Nephron (organoid): ENCODE results near the gene CDK4.

Experiments
- H3K27ac Mint-ChIP-seq, 3 experiments: 2 replicates each; pipeline ENCODE4 v1.8.0; 2020; ENCODE audit warnings: mixed read lengths in 3 of 3, mild to moderate bottlenecking in 2 of 3, moderate library complexity in 1 of 3
- H3K27me3 Mint-ChIP-seq: 2 replicates; pipeline ENCODE4 v1.8.0; 2021; ENCODE audit warnings: low read depth, mild to moderate bottlenecking, moderate library complexity, mixed read lengths
- H3K36me3 Mint-ChIP-seq: 2 replicates; pipeline ENCODE4 v1.8.0; 2020; ENCODE audit warnings: low read depth, mixed read lengths
- H3K4me1 Mint-ChIP-seq: 2 replicates; pipeline ENCODE4 v1.8.0; 2020; ENCODE audit warnings: mixed read lengths
- H3K4me3 Mint-ChIP-seq, 3 experiments: 2 replicates each; pipeline ENCODE4 v1.8.0; 2020; ENCODE audit warnings: mild to moderate bottlenecking in 3 of 3, mixed read lengths in 3 of 3, moderate library complexity in 2 of 3
- H3K9me3 Mint-ChIP-seq: 2 replicates; pipeline ENCODE4 v1.8.0; 2020; ENCODE audit warnings: mixed read lengths
- TF ChIP-seq, protein P1 (sequence below), 3 experiments: fragments of 200-600 bp; sonication (generic); IDR thresholded peaks; one replicate each; pipeline ENCODE4 v1.5.0; 2021; ENCODE audit warnings: antibody characterized with exemption in 3 of 3; ENCODE audit not compliant: unreplicated experiment in 3 of 3

CDK4 gene

DNA sequence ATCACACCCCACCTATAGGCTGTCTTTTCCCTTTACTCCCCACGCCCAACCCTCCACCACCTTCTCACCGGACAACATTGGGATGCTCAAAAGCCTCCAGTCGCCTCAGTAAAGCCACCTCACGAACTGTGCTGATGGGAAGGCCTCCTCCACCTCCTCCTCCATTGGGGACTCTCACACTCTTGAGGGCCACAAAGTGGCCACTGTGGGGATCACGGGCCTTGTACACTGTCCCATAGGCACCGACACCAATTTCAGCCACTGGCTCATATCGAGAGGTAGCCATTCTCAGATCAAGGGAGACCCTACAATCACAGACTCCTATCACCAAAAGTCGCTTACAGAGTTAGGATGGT, 700 bp downstream of the CDK4 start:
- peaks cover 41% of the 10 kb centered on the region for H3K4me1 Mint-ChIP-seq
- H3K4me3 Mint-ChIP-seq, result peak overlapping the region; percentile 98 to 99 (median 99)
- TF ChIP-seq, protein P1, sequence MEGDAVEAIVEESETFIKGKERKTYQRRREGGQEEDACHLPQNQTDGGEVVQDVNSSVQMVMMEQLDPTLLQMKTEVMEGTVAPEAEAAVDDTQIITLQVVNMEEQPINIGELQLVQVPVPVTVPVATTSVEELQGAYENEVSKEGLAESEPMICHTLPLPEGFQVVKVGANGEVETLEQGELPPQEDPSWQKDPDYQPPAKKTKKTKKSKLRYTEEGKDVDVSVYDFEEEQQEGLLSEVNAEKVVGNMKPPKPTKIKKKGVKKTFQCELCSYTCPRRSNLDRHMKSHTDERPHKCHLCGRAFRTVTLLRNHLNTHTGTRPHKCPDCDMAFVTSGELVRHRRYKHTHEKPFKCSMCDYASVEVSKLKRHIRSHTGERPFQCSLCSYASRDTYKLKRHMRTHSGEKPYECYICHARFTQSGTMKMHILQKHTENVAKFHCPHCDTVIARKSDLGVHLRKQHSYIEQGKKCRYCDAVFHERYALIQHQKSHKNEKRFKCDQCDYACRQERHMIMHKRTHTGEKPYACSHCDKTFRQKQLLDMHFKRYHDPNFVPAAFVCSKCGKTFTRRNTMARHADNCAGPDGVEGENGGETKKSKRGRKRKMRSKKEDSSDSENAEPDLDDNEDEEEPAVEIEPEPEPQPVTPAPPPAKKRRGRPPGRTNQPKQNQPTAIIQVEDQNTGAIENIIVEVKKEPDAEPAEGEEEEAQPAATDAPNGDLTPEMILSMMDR (IDR thresholded peaks at IDR 0.05; ENCODE audit: unreplicated experiment in 3 of 3), result no peak
- peaks cover 48% of the 10 kb centered on the region for H3K36me3 Mint-ChIP-seq
- no peaks in the 10 kb centered on the region for H3K9me3 Mint-ChIP-seq
- peaks cover 29% of the 10 kb centered on the region for H3K27me3 Mint-ChIP-seq
- peak overlapping the region; percentile 87 to 97 (median 97) for H3K27ac Mint-ChIP-seq

DNA sequence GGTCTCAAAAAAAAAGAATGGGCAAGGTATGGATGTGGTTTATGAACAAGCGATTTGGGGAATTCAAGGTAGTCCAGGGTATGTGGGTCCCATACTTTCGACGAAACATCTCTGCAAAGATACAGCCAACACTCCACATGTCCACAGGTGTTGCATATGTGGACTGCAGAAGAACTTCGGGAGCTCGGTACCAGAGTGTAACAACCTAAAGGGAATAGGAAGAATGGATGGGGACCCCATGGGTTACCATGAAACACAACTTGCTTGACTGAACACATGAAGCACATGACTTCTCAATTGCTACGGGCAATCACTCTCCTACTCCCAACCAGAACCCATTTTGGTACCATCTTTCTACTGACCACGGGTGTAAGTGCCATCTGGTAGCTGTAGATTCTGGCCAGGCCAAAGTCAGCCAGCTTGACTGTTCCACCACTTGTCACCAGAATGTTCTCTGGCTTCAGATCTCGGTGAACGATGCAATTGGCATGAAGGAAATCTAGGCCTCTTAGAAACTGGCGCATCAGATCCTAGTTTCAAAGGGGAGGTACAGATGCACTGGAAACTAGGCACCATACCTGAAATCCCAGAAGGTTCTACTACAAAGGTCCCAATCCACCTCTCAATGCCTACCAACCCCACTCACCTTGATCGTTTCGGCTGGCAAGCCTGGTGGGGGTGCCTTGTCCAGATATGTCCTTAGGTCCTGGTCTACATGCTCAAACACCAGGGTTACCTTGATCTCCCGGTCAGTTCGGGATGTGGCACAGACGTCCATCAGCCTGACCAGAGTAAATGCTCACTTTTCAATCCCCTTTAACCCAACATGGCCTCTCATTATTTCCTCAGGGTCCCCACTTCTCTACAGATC, 1.3 kb downstream of the CDK4 start:
- H3K4me1 Mint-ChIP-seq, result peaks cover 43% of the 10 kb centered on the region
- H3K36me3 Mint-ChIP-seq, result peaks cover 54% of the 10 kb centered on the region
- TF ChIP-seq, protein P1 (IDR thresholded peaks at IDR 0.05; ENCODE audit: unreplicated experiment in 3 of 3), result no peak
- peak overlapping the region; percentile 98 to 99 (median 99) for H3K4me3 Mint-ChIP-seq
- H3K27ac Mint-ChIP-seq, result peak overlapping the region; percentile 87 to 97 (median 97)
- peaks cover 23% of the 10 kb centered on the region for H3K27me3 Mint-ChIP-seq
- no peaks in the 10 kb centered on the region for H3K9me3 Mint-ChIP-seq

DNA sequence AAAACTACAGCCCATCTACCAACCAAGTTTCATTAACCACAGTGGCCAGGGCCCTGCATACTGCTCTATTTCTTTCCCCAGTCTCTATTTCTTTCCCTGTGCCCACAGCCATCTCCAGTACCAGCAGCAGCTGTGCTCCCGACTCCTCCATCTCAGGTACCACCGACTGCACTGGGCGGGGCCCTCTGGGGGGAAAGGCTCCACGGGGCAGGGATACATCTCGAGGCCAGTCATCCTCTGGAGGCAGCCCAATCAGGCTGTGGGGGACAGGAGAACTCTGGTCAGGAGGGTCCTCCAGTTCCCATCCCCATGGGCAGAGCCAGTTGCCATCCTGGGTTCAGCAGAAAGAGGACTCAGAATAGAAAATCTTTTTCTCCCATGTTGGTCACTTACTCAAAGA, 3.0 kb downstream of the CDK4 start:
- H3K27me3 Mint-ChIP-seq, result peaks cover 16% of the 10 kb centered on the region
- peaks cover 57% of the 10 kb centered on the region for H3K36me3 Mint-ChIP-seq
- no peak overlapping the region for H3K27ac Mint-ChIP-seq
- TF ChIP-seq, protein P1 (IDR thresholded peaks at IDR 0.05; ENCODE audit: unreplicated experiment in 3 of 3), result no peak
- H3K9me3 Mint-ChIP-seq, result no peaks in the 10 kb centered on the region
- H3K4me1 Mint-ChIP-seq, result peaks cover 43% of the 10 kb centered on the region
- peak overlapping the region; percentile 23 to 51 (median 48) for H3K4me3 Mint-ChIP-seq

DNA sequence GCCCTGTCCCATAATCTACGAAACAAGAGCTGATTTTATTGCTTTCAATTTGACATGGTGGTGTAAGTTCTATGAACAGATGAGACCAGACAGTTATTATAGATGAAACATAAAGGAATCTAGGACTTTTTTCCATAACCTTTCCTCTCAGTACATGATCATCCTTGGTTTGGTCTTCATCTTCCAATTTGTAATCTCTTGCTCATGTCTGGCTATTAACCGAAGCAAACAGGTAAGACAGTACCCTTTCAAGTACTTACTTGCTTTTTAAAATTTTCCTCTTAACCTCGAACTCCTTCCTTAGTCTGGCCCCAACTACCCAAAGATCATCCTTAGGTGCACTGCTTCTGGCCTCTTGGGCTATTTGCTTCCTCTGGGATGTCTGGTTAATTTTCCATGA, 6.1 kb downstream of the CDK4 start:
- TF ChIP-seq, protein P1 (IDR thresholded peaks at IDR 0.05; ENCODE audit: unreplicated experiment in 3 of 3), result no peak
- Mint-ChIP-seq H3K27me3 (peaks cover 17% of the 10 kb centered on the region), H3K9me3 (no peaks in the 10 kb centered on the region), H3K4me3 (peak overlapping the region; percentile 87 to 89 (median 88)), H3K36me3 (peaks cover 47% of the 10 kb centered on the region), H3K4me1 (peaks cover 15% of the 10 kb centered on the region), H3K27ac (peak overlapping the region; percentile 90 to 98 (median 94))

DNA sequence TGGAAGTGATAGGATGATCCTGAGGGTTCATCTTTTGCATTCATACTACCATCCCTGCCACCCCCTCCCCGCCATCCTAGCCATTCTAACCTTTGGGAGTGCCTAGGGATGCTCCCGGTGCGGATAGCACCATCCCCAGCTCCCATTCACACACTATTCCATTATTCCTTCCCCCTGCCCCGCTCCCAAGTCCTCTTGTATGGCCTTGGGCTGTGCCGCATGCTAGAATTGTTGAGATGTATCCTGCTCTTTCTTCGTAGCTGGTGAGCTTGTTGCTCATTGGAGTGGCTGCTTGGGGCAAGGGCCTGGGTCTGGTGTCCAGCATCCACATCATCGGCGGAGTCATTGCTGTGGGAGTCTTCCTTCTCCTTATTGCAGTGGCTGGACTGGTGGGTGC, 6.6 kb downstream of the CDK4 start:
- Mint-ChIP-seq H3K27ac (peak overlapping the region; percentile 90 to 98 (median 94)), H3K9me3 (no peaks in the 10 kb centered on the region), H3K4me3 (peak overlapping the region; percentile 87 to 89 (median 88)), H3K4me1 (peaks cover 14% of the 10 kb centered on the region), H3K27me3 (peaks cover 22% of the 10 kb centered on the region), H3K36me3 (peaks cover 42% of the 10 kb centered on the region)
- TF ChIP-seq, protein P1 (IDR thresholded peaks at IDR 0.05; ENCODE audit: unreplicated experiment in 3 of 3), result no peak
